Measurements from ENCODE around the gene MBD2.

- TF ChIP-seq CTCF (IDR thresholded peaks at IDR 0.05 in 4 of 5, conservative IDR thresholded peaks at IDR 0.05 in 1 of 5) (no peak), POLR2A (IDR thresholded peaks at IDR 0.05) (no peak)
Measured at GRCh38 chr18:54223568-54224241, 764 bp downstream of the MBD2 start.
